KMS-11 (cell line): Measurements from ENCODE around the gene TIMM22.
"Not testable (repeated sequence)": the region's sequence is repeated elsewhere in the genome, so short reads cannot be mapped to it uniquely, and the experiment has no call there.

Source experiments
- H2AFZ ChIP-seq: fragments of 200-600 bp; sonication (generic); 2 replicates; pipeline ENCODE4 v1.6.1; 2016; ENCODE audit warnings: antibody characterized with exemption, mixed run types, low read depth
- H3K27ac ChIP-seq: fragments of 200-600 bp; sonication (generic); 2 replicates; pipeline ENCODE4 v1.6.1; 2016; ENCODE audit warnings: mild to moderate bottlenecking, mixed run types
- H3K27me3 ChIP-seq: fragments of 200-600 bp; sonication (generic); 2 replicates; pipeline ENCODE4 v1.6.1; 2017; ENCODE audit warnings: mild to moderate bottlenecking, low read depth, mixed run types, moderate library complexity; ENCODE audit not compliant: insufficient read depth
- H3K36me3 ChIP-seq: fragments of 200-600 bp; sonication (generic); 2 replicates; pipeline ENCODE4 v1.6.1; 2017; ENCODE audit warnings: mild to moderate bottlenecking, mixed run types; ENCODE audit not compliant: insufficient read depth
- H3K4me1 ChIP-seq: fragments of 200-600 bp; sonication (generic); 2 replicates; pipeline ENCODE4 v1.6.1; 2016; ENCODE audit warnings: mild to moderate bottlenecking, low read depth, mixed run types; ENCODE audit not compliant: poor library complexity, severe bottlenecking
- H3K4me2 ChIP-seq: fragments of 200-600 bp; sonication (generic); 2 replicates; pipeline ENCODE4 v1.7.0; 2016; ENCODE audit warnings: mild to moderate bottlenecking, mixed run types
- H3K4me3 ChIP-seq: fragments of 200-600 bp; sonication (generic); IDR thresholded peaks from 2 replicates; pipeline ENCODE4 v1.6.1; 2017; ENCODE audit warnings: low read depth, low read length, mixed read lengths; ENCODE audit not compliant: insufficient read depth
- H3K79me2 ChIP-seq: fragments of 200-600 bp; sonication (generic); 2 replicates; pipeline ENCODE4 v1.6.1; 2016; ENCODE audit warnings: low read depth, mixed run types; ENCODE audit not compliant: insufficient read depth
- H3K9ac ChIP-seq: fragments of 200-600 bp; sonication (generic); 2 replicates; pipeline ENCODE4 v1.6.1; 2016; ENCODE audit warnings: mild to moderate bottlenecking, mixed run types
- H4K20me1 ChIP-seq: fragments of 200-600 bp; sonication (generic); 2 replicates; pipeline ENCODE4 v1.6.1; 2016; ENCODE audit warnings: mild to moderate bottlenecking, mixed run types; ENCODE audit not compliant: insufficient read depth
- TF ChIP-seq, protein P1 (sequence below): fragments of 200-600 bp; sonication (generic); conservative IDR thresholded peaks from 2 replicates; pipeline ENCODE4 v1.6.1; 2017; ENCODE audit warnings: low read depth, mild to moderate bottlenecking, antibody characterized with exemption, low read length, moderate library complexity, mixed read lengths

Gene TIMM22

GRCh38 chr17:970364-970763, 26.6 kb upstream of the TIMM22 start:
- Histone ChIP-seq H3K4me3 (no peak overlapping the region), H3K79me2 (no peaks in the 10 kb centered on the region), H3K27ac (no peak overlapping the region), H3K27me3 (peaks cover 16% of the 10 kb centered on the region; the same call in 1 of the 2 replicates), H3K4me2 (no peak overlapping the region), H4K20me1 (no peaks in the 10 kb centered on the region), H3K36me3 (no peaks in the 10 kb centered on the region), H3K9ac (no peak overlapping the region), H2AFZ (no peak overlapping the region), H3K4me1 (no peaks in the 10 kb centered on the region)
- TF ChIP-seq, protein P1, sequence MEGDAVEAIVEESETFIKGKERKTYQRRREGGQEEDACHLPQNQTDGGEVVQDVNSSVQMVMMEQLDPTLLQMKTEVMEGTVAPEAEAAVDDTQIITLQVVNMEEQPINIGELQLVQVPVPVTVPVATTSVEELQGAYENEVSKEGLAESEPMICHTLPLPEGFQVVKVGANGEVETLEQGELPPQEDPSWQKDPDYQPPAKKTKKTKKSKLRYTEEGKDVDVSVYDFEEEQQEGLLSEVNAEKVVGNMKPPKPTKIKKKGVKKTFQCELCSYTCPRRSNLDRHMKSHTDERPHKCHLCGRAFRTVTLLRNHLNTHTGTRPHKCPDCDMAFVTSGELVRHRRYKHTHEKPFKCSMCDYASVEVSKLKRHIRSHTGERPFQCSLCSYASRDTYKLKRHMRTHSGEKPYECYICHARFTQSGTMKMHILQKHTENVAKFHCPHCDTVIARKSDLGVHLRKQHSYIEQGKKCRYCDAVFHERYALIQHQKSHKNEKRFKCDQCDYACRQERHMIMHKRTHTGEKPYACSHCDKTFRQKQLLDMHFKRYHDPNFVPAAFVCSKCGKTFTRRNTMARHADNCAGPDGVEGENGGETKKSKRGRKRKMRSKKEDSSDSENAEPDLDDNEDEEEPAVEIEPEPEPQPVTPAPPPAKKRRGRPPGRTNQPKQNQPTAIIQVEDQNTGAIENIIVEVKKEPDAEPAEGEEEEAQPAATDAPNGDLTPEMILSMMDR: no peak

DNA sequence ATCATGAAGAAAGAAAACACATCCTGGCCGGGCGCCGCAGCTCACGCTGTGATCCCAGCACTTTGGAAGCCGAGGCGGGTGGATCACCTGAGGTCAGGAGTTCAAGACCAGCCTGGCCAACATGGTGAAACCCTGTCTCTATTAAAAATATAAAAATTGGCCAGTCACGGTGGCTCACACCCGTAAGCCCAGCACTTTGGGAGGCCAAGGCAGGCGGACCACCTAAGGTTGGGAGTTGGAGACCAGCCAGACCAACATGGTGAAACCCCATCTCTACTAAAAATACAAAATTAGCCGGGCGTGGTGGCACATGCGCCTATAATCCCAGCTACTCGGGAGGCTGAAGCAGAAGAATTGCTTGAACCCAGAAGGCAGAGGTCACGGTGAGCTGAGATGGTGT, 25.1 kb upstream of the TIMM22 start:
- not testable (repeated sequence) for H2AFZ ChIP-seq, H3K27ac ChIP-seq, H3K4me2 ChIP-seq, H4K20me1 ChIP-seq, H3K9ac ChIP-seq, H3K4me1 ChIP-seq, H3K79me2 ChIP-seq, H3K36me3 ChIP-seq, H3K4me3 ChIP-seq
- H3K27me3 ChIP-seq: peaks cover 31% of the 10 kb centered on the region; the same call in 1 of the 2 replicates

DNA sequence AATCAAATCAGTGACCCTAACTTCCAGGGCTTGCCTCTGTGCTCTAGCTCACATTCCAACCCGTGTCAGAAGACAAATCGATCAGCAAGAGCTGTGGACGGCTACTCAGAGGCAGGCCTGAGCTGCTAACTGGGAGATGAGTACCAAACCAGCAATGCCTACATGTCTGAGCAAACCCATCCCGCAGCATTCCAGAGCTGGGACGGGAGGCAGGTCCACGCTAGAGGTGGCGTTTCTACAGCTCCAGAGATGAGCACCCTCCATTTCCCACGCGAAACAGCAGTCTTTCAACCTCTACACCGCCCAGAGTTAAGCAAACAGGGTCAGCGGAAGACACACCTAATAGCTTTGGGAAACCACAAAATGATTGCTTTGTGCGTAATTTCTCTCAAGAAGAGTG, 23.9 kb upstream of the TIMM22 start:
- Histone ChIP-seq H3K79me2 (no peaks in the 10 kb centered on the region), H4K20me1 (no peaks in the 10 kb centered on the region), H3K27me3 (peaks cover 43% of the 10 kb centered on the region), H3K9ac (no peak overlapping the region), H2AFZ (no peak overlapping the region), H3K27ac (no peak overlapping the region), H3K4me1 (no peaks in the 10 kb centered on the region), H3K4me3 (no peak overlapping the region), H3K4me2 (no peak overlapping the region), H3K36me3 (no peaks in the 10 kb centered on the region)
- TF ChIP-seq, protein P1: no peak

DNA sequence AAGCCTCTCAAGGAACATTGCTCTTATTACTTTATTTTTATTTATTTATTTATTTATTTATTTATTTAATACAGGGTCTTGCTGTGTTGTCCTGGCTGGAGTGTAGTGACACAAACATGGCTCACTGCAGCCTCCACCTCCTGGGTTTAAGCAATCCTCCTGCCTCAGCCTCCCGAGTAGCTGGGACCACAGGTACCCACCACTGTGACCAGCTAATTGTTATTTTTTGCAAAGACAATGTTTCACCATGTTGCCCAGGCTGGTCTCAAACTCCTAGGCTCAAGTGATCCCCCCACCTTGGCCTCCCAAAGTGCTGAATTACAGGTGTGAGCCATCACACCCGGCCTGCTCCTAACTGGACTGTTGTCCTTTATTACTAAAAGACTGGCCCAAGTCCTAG, 22.2 kb upstream of the TIMM22 start:
- H3K79me2 ChIP-seq, H3K36me3 ChIP-seq, H2AFZ ChIP-seq, H3K27ac ChIP-seq, H4K20me1 ChIP-seq, H3K4me2 ChIP-seq, H3K9ac ChIP-seq, H3K4me3 ChIP-seq, H3K4me1 ChIP-seq: not testable (repeated sequence)
- peaks cover 46% of the 10 kb centered on the region for H3K27me3 ChIP-seq

- Histone ChIP-seq H3K79me2 (no peaks in the 10 kb centered on the region), H3K27me3 (peaks cover 42% of the 10 kb centered on the region), H3K9ac (no peak overlapping the region), H3K36me3 (no peaks in the 10 kb centered on the region), H4K20me1 (no peaks in the 10 kb centered on the region), H3K27ac (no peak overlapping the region), H3K4me2 (no peak overlapping the region), H3K4me1 (peaks cover 5% of the 10 kb centered on the region), H2AFZ (no peak overlapping the region), H3K4me3 (no peak overlapping the region)
- TF ChIP-seq, protein P1: no peak
Observed at GRCh38 chr17:975371-975915, 21.5 kb upstream of the TIMM22 start.
